EL (cell line): ENCODE measurements around the gene PTPRN2.
"Not testable (repeated sequence)": the region's sequence is repeated elsewhere in the genome, so short reads cannot be mapped to it uniquely, and the experiment has no call there.

Experiments used
- DNase-seq: peaks from one replicate; pipeline ENCODE4 v3.0.0-alpha.2; 2016

The PTPRN2 gene

GRCh38 chr7:158396301-158396905, 191.2 kb downstream of the PTPRN2 start:
- DNase-seq = no peak

GRCh38 chr7:158395780-158396278, 191.8 kb downstream of the PTPRN2 start:
- DNase-seq = no peak

GRCh38 chr7:158395349-158395748, 192.3 kb downstream of the PTPRN2 start:
- DNase-seq = no peak

- no peak for DNase-seq
Measured at GRCh38 chr7:158394936-158395335, 192.7 kb downstream of the PTPRN2 start.

- DNase-seq = no peak
Measured at GRCh38 chr7:158393926-158394625, 193.5 kb downstream of the PTPRN2 start.

GRCh38 chr7:158392251-158392650, 195.4 kb downstream of the PTPRN2 start:
- DNase-seq = no peak

GRCh38 chr7:158391541-158391940, 196.1 kb downstream of the PTPRN2 start:
- no peak for DNase-seq

- no peak for DNase-seq
Measured at GRCh38 chr7:158391141-158391540, 196.5 kb downstream of the PTPRN2 start.

- no peak for DNase-seq
Measured at GRCh38 chr7:158390460-158390859, 197.2 kb downstream of the PTPRN2 start.

GRCh38 chr7:158389514-158390425, 197.9 kb downstream of the PTPRN2 start:
- DNase-seq = no peak

GRCh38 chr7:158388928-158389327, 198.7 kb downstream of the PTPRN2 start:
- no peak for DNase-seq

- no peak for DNase-seq
Measured at GRCh38 chr7:158388072-158388471, 199.6 kb downstream of the PTPRN2 start.

- no peak for DNase-seq
Measured at GRCh38 chr7:158387546-158387891, 200.1 kb downstream of the PTPRN2 start.

GRCh38 chr7:158386866-158387545, 200.6 kb downstream of the PTPRN2 start:
- DNase-seq = no peak

GRCh38 chr7:158386355-158386618, 201.3 kb downstream of the PTPRN2 start:
- no peak for DNase-seq

GRCh38 chr7:158385496-158386354, 201.9 kb downstream of the PTPRN2 start:
- not testable (repeated sequence) for DNase-seq

GRCh38 chr7:158384746-158385145, 202.9 kb downstream of the PTPRN2 start:
- no peak for DNase-seq

GRCh38 chr7:158383665-158384064, 204.0 kb downstream of the PTPRN2 start:
- no peak for DNase-seq

- DNase-seq = no peak
Measured at GRCh38 chr7:158382363-158383254, 205.0 kb downstream of the PTPRN2 start.

GRCh38 chr7:158381956-158382355, 205.7 kb downstream of the PTPRN2 start:
- DNase-seq = no peak

GRCh38 chr7:158378978-158379377, 208.6 kb downstream of the PTPRN2 start:
- DNase-seq = no peak
